Neuronal stem cell (in vitro differentiated cells): ENCODE measurements around the gene CERS3.

Experiments used
- DNase-seq: peaks from one replicate; pipeline ENCODE4 v3.0.0-alpha.2; 2013; ENCODE audit warnings: low spot score
- H2AFZ ChIP-seq: one replicate; pipeline ENCODE4 v1.6.1; 2013; ENCODE audit warnings: mild to moderate bottlenecking, low read length, inconsistent platforms
- H2AK5ac ChIP-seq: 2 replicates; pipeline ENCODE4 v1.6.1; 2013; ENCODE audit warnings: low read depth, mild to moderate bottlenecking, inconsistent platforms, low read length, moderate library complexity, mixed read lengths
- H2BK120ac ChIP-seq: 2 replicates; pipeline ENCODE4 v1.6.1; 2013; ENCODE audit warnings: low read depth, mild to moderate bottlenecking, inconsistent platforms, low read length, moderate library complexity, mixed read lengths
- H2BK12ac ChIP-seq: one replicate; pipeline ENCODE4 v1.6.1; 2013; ENCODE audit warnings: low read length, inconsistent platforms
- H2BK15ac ChIP-seq: 2 replicates; pipeline ENCODE4 v1.6.1; 2013; ENCODE audit warnings: mild to moderate bottlenecking, low read length, inconsistent platforms, mixed read lengths
- H2BK5ac ChIP-seq: one replicate; pipeline ENCODE4 v1.6.1; 2013; ENCODE audit warnings: inconsistent platforms, mild to moderate bottlenecking, low read length, moderate library complexity
- H3K14ac ChIP-seq: one replicate; pipeline ENCODE4 v1.6.1; 2013; ENCODE audit warnings: low read length, inconsistent platforms
- H3K18ac ChIP-seq: 2 replicates; pipeline ENCODE4 v1.6.1; 2013; ENCODE audit warnings: low read length, inconsistent platforms
- H3K23ac ChIP-seq: 2 replicates; pipeline ENCODE4 v1.6.1; 2013; ENCODE audit warnings: low read depth, mild to moderate bottlenecking, mixed read lengths, low read length, inconsistent platforms; ENCODE audit not compliant: poor library complexity
- H3K27ac ChIP-seq: replicated peaks from 3 replicates; pipeline ENCODE4 v1.5.1; 2013; ENCODE audit warnings: low read length, inconsistent platforms
- H3K27me3 ChIP-seq, 3 experiments: 2 replicates each; pipeline ENCODE4 v1.6.1; 2013; ENCODE audit warnings: low read length in 3 of 3, mild to moderate bottlenecking in 2 of 3, inconsistent platforms in 1 of 3, low read depth in 1 of 3, mixed read lengths in 1 of 3, moderate library complexity in 1 of 3; ENCODE audit not compliant: control insufficient read depth in 3 of 3, insufficient read depth in 3 of 3
- H3K36me3 ChIP-seq, 2 donors: replicated peaks in 1 of 2; 2 replicates each; pipeline ENCODE4 v1.6.1; 2013; ENCODE audit warnings: low read length in 2 of 2; ENCODE audit not compliant: control insufficient read depth in 2 of 2, insufficient read depth in 2 of 2
- H3K4ac ChIP-seq: 2 replicates; pipeline ENCODE4 v1.6.1; 2013; ENCODE audit warnings: inconsistent platforms, mild to moderate bottlenecking, low read length, moderate library complexity
- H3K4me1 ChIP-seq, 2 donors: 1 replicate in 1 of 2; 2 replicates in 1 of 2; pipeline ENCODE4 v1.6.1; 2013; ENCODE audit warnings: low read length in 2 of 2, low read depth in 1 of 2; ENCODE audit not compliant: control insufficient read depth in 2 of 2, insufficient read depth in 1 of 2
- H3K4me2 ChIP-seq: one replicate; pipeline ENCODE4 v1.6.1; 2013; ENCODE audit warnings: mild to moderate bottlenecking, low read length, inconsistent platforms; ENCODE audit not compliant: insufficient read depth, poor library complexity, severe bottlenecking
- H3K4me3 ChIP-seq, 2 donors: 2 replicates each; pipeline ENCODE4 v1.5.1; 2013; ENCODE audit warnings: low read length in 2 of 2, mild to moderate bottlenecking in 2 of 2, inconsistent platforms in 1 of 2, moderate library complexity in 1 of 2
- H3K79me1 ChIP-seq: one replicate; pipeline ENCODE4 v1.6.1; 2013; ENCODE audit warnings: low read depth, mild to moderate bottlenecking, inconsistent platforms, low read length, moderate library complexity
- H3K9ac ChIP-seq: one replicate; pipeline ENCODE4 v1.6.1; 2013; ENCODE audit warnings: mild to moderate bottlenecking, low read depth, low read length, inconsistent platforms; ENCODE audit not compliant: poor library complexity
- H3K9me3 ChIP-seq, 2 donors: replicated peaks in 1 of 2; 2 replicates each; pipeline versions ENCODE3 to v1.6.1; 2013; ENCODE audit warnings: low read length in 2 of 2, mild to moderate bottlenecking in 2 of 2, inconsistent platforms in 1 of 2, low read depth in 1 of 2, mixed read lengths in 1 of 2, moderate library complexity in 1 of 2; ENCODE audit not compliant: control insufficient read depth in 2 of 2, insufficient read depth in 1 of 2
- H4K8ac ChIP-seq: one replicate; pipeline ENCODE4 v1.6.1; 2013; ENCODE audit warnings: low read depth, mild to moderate bottlenecking, inconsistent platforms, low read length, moderate library complexity
- H4K91ac ChIP-seq: one replicate; pipeline ENCODE4 v1.6.1; 2013; ENCODE audit warnings: low read length, low read depth, mild to moderate bottlenecking, inconsistent platforms; ENCODE audit not compliant: poor library complexity
- WGBS, 2 donors: extraction: QIAGEN DNeasy Blood & Tissue Kit; methylation state at CpG; one replicate each; pipeline ENCODE4 v1.1.7; 2013; ENCODE audit warnings: missing lambda C conversion rate in 2 of 2, mixed read lengths in 1 of 2; ENCODE audit not compliant: insufficient read length in 2 of 2, insufficient replicate concordance in 1 of 2; ENCODE audit errors: extremely low coverage in 2 of 2; 5-methylcytosine and 5-hydroxymethylcytosine counted together

Gene CERS3

DNA sequence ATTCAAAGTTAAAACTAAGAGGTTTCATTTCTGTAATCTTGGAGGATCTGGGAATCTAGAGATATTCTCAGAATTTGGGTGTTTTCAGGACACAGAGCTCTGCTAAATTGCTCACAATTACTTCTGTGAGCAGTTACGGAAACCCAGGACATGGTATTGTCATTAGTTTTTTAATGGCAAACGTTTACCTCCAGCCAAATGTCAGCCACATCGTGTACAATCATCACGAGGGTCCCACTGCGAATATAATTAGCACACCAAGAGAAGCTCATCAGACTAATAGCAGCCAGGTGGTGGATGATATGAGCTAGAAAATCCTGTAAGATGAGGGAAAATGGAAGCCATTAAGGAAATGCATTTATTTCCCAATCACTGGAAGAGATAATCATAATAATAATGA lies 56.0 kb downstream of the CERS3 start:
- no peak overlapping the region for H3K4me3 ChIP-seq
- H3K18ac ChIP-seq = no peak overlapping the region
- DNase-seq = no peak
- no peaks in the 10 kb centered on the region for H3K4me1 ChIP-seq
- no peak overlapping the region for H2AFZ ChIP-seq
- H3K27me3 ChIP-seq = peaks cover 0 to 5% (median 0%) of the 10 kb centered on the region in 3 experiments
- no CpG with 5 or more reads among the region's 5 CpGs for WGBS, 2 donors
- no peaks in the 10 kb centered on the region for H3K36me3 ChIP-seq
- no peak overlapping the region for H4K8ac ChIP-seq
- H4K91ac ChIP-seq = no peak overlapping the region
- H2BK120ac ChIP-seq = no peak overlapping the region
- H2AK5ac ChIP-seq = no peak overlapping the region
- no peak overlapping the region for H3K23ac ChIP-seq
- no peak overlapping the region for H3K4me2 ChIP-seq
- no peak overlapping the region for H3K27ac ChIP-seq
- H3K79me1 ChIP-seq = no peaks in the 10 kb centered on the region
- H2BK15ac ChIP-seq = no peak overlapping the region
- H2BK12ac ChIP-seq = no peak overlapping the region
- no peak overlapping the region for H2BK5ac ChIP-seq
- no peaks in the 10 kb centered on the region for H3K9me3 ChIP-seq
- no peak overlapping the region for H3K4ac ChIP-seq
- no peak overlapping the region for H3K9ac ChIP-seq
- no peak overlapping the region for H3K14ac ChIP-seq

- Histone ChIP-seq H3K18ac (no peak overlapping the region), H3K36me3 (no peaks in the 10 kb centered on the region), H3K4me1 (no peaks in the 10 kb centered on the region), H3K4ac (no peak overlapping the region), H4K8ac (no peak overlapping the region), H3K4me2 (no peak overlapping the region), H3K9ac (no peak overlapping the region), H2AK5ac (no peak overlapping the region), H2AFZ (no peak overlapping the region), H4K91ac (no peak overlapping the region), H3K79me1 (no peaks in the 10 kb centered on the region), H3K27me3 (peaks cover 0 to 5% (median 0%) of the 10 kb centered on the region in 3 experiments), H2BK12ac (no peak overlapping the region), H3K23ac (no peak overlapping the region), H2BK120ac (no peak overlapping the region), H3K14ac (no peak overlapping the region), H3K9me3 (no peaks in the 10 kb centered on the region), H3K27ac (no peak overlapping the region), H2BK5ac (no peak overlapping the region), H3K4me3 (no peak overlapping the region), H2BK15ac (no peak overlapping the region)
- no CpG with 5 or more reads among the region's 3 CpGs for WGBS, 2 donors
- DNase-seq = no peak
Observed at GRCh38 chr15:100471933-100472332, 56.8 kb downstream of the CERS3 start.

DNA sequence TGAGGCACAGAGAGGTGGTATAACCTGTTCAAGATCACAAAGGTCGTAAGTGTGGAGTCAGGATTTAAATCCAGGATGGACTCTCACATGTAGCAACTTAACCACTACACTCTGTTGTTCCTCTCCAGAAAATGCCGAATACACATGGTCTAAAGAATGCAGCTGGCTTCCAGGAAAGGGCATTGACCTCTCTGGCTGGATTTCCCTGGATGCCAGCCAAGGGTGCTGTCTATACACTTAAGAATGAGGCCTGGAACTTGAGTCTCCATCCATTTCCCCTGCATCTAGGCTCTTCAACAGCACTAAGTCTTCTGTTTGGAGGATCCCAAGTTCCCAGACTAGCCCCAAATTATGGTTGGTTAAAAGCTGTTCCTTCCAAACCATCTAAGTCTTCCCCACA lies 60.5 kb downstream of the CERS3 start:
- Histone ChIP-seq H3K9me3 (no peaks in the 10 kb centered on the region), H2BK120ac (no peak overlapping the region), H3K4ac (no peak overlapping the region), H3K27ac (no peak overlapping the region), H3K18ac (no peak overlapping the region), H2BK12ac (no peak overlapping the region), H3K14ac (no peak overlapping the region), H3K9ac (no peak overlapping the region), H3K4me3 (no peak overlapping the region), H3K4me2 (no peak overlapping the region), H3K27me3 (peaks cover 0 to 5% (median 0%) of the 10 kb centered on the region in 3 experiments), H2AK5ac (no peak overlapping the region), H3K23ac (no peak overlapping the region), H3K36me3 (no peaks in the 10 kb centered on the region), H3K4me1 (peaks cover 0 to 4% of the 10 kb centered on the region in 2 donors), H2BK5ac (no peak overlapping the region), H3K79me1 (no peaks in the 10 kb centered on the region), H4K8ac (no peak overlapping the region), H2BK15ac (no peak overlapping the region), H2AFZ (no peak overlapping the region), H4K91ac (no peak overlapping the region)
- no CpG with 5 or more reads among the region's 2 CpGs for WGBS, 2 donors
- DNase-seq = no peak

DNA sequence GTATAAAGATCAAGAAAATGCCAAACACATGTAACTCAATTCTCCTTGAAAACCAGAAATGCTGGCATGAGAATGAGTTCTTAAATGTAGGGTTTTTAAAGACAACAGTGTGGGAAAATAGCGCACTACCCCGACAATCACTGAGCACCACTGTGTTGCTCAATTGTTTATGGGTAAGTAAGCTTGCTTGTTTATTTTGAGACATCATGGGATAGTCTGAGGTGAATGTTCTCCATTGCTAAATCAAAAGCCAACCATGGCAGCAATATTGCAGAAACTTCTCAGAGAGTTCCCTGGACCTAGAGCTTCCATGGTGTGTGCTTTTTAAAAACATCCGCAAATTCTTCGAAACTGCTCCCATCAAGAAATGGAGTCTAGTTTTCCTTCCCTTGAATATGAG lies 62.7 kb downstream of the CERS3 start:
- H3K18ac ChIP-seq = no peak overlapping the region
- no peak for DNase-seq
- H3K9me3 ChIP-seq = no peaks in the 10 kb centered on the region
- no peak overlapping the region for H4K8ac ChIP-seq
- no peak overlapping the region for H3K4me2 ChIP-seq
- no peak overlapping the region for H3K4ac ChIP-seq
- H4K91ac ChIP-seq = no peak overlapping the region
- H2BK15ac ChIP-seq = no peak overlapping the region
- no peak overlapping the region for H3K27ac ChIP-seq
- H3K4me1 ChIP-seq = peaks cover 0 to 4% of the 10 kb centered on the region in 2 donors
- no peaks in the 10 kb centered on the region for H3K36me3 ChIP-seq
- H2BK12ac ChIP-seq = no peak overlapping the region
- H3K14ac ChIP-seq = no peak overlapping the region
- H3K23ac ChIP-seq = no peak overlapping the region
- H2AK5ac ChIP-seq = no peak overlapping the region
- no peaks in the 10 kb centered on the region for H3K27me3 ChIP-seq
- H2BK5ac ChIP-seq = no peak overlapping the region
- H3K79me1 ChIP-seq = no peaks in the 10 kb centered on the region
- H3K4me3 ChIP-seq = no peak overlapping the region
- no peak overlapping the region for H2BK120ac ChIP-seq
- no peak overlapping the region for H2AFZ ChIP-seq
- no peak overlapping the region for H3K9ac ChIP-seq
- no CpG with 5 or more reads among the region's 4 CpGs for WGBS, 2 donors
